ENCODE results near the gene CST5.
"Not testable (repeated sequence)": the region's sequence is repeated elsewhere in the genome, so short reads cannot be mapped to it uniquely, and the experiment has no call there.

CST5 gene

DNA sequence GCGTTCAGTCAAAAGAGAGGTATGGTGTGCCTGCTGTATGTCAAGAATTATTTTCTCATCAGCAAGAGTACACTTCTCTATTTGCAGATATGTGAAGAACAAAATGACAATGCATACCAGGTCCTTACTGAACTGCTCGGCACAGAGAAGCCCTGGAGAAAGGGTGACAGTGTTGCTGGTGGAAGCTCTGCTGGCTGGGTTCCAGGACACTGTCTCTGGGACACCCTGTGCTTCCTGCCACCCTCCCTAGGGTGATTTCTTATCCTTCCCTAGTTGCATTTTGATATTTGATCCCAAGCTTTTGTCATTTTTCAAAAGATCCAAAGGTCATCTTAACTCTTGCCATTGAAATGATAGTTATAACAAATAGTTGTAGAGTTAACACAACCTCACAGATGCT, 8.3 kb upstream of the CST5 start:
- DNase-seq = no peak

DNA sequence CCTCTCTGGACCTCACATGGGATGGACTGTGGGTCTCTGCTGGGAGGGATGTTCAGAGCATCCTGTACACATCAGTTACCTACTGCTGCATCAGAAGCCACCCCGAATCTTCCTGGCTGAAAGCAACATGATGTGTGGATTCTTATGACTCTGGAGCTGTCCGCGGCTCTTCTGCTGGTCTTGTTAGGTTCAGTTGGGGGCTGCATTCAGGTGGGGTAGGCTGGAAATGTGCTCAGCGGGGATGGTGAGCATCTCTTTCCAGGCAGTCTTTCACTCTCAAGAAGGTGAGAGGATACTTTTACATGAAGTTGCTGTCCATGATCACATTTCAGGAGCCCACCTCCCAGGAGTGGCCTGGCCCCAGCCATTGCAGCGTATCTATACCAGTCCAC, 5.2 kb upstream of the CST5 start:
- DNase-seq = no peak

DNA sequence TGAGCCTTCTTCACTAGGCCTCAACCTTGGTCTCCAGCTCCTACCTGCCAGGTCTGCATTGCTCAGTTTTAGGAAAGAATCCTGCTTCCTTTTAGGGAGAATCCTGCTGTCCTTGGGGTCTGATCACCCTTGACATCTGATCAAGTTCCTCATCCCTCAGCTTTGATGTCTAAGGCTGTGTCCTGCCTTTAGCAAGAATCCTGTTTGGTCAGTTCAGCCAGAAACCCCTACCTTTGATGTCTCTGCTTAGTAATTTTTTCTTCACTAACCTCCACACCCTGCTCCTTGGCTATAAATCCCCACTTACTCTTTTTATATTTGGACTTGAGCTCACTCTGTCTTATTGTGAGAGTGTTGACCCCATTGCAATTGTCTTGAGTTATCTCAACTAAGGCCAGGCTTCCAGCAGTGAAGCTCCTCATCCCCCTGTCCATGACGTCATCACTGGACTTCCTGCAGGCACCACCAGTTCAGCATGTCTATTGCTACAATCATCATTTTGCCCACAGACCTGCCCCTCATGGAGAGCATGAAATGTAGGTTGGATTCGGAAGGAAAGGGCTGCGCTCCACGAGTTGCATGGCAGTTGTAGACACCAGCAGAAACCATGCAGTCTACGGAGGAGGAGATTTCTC, 4.7 kb upstream of the CST5 start:
- no peak for DNase-seq

DNA sequence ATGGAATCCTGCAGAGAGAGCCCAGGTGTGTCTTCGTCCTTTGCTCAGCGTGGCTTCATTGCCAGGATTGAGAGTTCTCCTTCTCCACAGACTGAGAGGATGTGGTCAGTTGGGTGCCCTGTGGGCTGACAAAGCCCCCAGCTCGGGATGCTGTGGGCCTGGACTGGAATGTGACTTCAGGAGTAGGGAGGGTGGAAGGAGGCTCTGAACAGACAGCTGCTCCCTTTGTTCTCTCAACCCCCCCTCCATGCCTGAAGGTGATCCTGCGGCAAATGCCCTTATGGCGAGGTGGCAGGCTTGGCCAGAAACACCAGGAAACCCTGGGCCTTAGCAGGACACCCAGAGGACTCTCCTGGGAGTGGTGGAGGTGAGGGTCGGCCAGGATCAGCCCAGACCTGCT, 1.8 kb upstream of the CST5 start:
- no peak for DNase-seq

DNA sequence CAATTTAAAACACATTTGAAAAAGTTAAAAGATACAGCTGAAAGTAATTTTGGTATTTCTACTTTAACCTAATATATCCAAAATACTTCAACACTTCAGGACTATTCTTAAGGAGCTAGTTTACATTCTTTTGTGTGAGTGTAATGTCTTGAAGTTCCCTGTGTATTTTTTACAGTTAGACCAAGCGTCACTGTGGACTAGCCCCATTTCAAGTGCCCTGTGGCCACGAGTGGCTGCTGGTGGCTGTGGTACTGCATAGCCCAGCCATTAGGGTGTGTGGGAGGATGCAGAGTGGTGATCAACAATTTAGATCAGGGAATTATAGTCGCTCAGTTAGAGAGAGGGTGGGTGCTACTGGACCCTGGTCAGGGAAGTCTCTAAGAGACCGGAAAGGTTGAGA, 869 bp upstream of the CST5 start:
- DNase-seq = no peak

DNA sequence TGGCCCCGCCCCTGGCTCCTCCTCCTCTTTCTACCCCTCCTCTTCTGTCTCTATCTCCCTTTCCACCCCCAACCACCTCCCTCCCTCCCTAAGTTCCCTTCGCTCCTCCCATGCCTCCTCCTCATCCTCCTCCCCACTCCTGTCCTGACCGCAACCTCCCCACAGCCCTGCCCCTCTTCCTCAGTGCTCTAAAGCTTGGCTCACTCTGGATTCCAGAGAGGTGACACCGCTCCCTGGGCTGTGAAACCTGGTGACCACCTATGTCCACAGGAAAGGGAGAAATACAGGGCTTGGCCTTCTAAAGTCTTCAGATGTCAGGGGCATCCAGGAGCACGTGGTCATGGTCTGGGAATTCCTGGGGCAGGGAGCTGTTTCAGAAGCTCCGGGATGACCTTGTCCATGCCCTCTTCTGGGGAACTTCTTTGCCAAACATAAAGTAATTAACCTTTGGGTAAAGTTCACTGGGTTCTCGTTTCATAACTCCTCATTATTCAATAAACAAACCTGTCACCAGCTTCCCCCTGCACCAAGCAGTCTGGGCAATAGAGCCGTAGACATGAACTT, 345 bp upstream of the CST5 start:
- DNase-seq = no peak

DNA sequence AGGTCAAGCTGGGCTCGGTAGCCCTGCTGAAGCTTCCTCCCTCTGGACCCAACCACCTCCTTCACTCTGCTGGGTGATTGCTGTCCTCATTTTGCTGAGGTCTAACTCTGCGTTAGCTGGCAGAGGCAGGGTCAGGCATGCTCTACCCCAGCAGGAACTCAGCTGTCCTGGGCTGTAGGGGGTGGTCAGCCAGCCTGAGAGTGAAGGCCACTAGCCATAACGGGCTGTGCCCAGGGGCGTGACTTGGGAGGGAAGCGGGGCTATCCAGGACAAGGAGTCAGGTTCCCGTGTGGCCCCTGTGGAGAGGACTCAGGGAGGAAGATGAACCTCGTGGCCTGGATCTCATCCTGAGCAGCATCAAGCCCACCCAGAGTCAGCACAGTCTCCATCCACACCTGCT, 761 bp downstream of the CST5 start:
- DNase-seq = no peak

DNA sequence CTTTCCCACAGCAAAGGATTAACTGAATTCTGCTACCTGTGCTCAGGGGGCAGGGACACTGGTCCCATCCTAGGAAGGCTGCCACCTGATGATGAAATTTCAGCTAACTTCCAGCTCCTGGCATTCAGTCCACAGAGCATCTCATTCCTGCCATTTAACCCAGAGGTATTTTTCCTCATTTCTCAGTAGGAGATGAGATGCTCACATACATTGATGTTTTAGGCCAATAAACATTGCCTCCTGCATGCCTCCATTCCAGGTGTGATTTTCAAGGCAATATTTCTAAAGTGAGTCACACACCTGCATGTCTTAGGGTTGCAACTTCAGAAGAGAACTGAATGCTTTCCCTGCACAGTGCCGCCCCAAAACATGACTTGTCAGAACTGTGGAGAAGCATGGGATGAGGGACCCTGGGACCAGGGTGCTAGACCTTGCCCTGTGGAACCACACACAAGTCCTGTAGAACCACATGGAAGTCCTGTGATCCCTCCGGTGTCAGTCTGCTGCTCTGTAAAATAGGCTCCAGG, 1.5 kb downstream of the CST5 start:
- DNase-seq = not testable (repeated sequence)

DNA sequence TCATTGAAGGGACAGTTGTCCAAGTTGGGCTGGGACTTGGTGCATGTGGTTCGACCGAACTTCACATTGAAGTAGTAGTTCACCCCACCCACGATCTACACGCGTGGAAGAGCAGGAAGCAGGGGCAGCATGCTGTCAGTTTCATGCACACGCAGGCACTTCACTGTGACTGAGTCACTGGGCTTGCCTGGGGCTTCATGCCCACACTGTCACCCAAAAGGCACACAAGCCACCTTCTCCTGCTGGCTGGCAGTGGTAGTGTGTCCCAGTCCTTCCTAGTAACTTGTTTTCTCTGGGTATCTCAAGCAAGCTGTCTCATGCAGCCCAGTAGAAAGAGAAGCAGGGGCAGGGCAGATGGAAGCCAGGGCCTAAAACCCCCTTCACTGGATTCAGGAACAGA, 2.0 kb downstream of the CST5 start:
- DNase-seq = no peak

DNA sequence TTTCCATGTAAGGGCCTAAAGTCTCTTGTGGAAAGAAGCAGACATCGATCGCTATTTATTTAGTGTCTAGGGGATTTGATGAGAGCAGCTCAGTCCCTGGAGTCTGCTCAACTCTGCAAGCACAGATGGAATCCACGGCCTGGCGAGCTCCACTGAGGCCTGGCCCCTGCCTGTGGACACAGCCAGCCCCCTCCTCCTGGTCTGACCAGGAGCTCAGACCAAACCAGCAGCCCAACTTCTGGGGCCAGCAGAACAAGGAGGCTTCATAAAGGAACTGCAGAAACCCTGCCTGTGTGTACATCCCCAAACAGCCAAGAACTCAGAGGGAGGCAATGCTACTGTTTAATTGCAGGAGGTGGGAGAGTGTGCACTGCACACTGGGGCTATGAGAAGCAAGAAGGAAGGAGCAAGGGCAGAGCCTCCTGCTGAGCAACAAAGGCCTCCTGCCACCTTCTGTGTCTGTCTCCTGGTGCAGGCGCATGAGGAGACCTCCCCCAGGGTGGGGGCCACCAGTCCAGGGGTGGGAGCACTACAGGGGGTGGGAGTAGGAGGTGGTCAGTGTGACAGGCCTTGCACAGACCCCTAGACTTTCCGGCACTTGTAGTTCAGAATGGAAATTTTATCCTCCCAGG, 3.8 kb downstream of the CST5 start:
- DNase-seq = no peak

DNA sequence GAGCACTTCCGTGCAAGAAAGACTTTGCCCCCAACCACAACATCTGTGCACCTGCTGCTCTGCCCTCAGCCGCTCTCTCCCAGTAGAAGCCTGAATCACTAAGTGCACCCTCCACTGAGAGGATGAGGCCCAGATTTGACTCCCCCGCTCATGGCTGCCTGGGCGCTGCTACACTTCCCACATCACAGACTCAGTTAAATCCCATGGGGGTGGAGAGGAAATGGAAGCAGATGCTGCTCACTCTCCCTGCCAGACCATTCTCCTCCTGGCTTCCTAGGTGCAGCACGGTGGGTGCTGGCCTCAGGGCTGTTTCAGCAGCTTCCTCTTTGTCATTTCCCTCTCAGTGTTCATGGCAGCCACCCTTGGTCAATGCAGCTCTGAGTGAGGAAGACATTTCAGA, 4.8 kb downstream of the CST5 start:
- DNase-seq = no peak

DNA sequence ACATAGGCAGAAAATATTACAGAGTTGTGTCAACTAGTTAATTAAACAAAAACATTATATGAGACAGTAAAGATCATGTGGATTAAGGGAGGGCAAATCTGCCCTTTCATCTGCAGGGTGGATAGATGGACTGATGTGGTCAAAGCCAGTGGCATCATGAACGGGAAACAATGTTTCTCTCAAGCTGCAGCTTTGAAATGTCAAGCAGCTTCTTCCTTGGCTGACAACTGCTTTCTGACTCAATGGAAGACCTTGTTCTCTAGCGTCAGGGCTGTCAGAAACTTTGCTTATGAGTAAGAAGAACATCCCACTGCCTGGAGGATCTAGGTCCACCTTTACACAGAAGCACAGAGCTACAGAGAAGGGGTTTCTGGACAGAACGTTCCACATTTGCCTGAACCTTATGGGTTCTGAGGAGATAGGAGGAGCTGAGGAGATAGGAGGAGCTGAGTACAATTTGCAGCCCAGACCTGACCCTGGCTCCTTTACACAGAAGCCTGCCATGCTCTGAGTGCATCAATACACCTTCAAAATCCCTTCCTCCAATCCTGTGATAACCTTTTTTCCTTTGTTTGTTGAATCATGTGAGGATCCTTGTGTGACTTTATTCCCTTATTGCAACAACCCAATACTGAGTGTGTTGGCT, 6.1 kb downstream of the CST5 start:
- no peak for DNase-seq

DNA sequence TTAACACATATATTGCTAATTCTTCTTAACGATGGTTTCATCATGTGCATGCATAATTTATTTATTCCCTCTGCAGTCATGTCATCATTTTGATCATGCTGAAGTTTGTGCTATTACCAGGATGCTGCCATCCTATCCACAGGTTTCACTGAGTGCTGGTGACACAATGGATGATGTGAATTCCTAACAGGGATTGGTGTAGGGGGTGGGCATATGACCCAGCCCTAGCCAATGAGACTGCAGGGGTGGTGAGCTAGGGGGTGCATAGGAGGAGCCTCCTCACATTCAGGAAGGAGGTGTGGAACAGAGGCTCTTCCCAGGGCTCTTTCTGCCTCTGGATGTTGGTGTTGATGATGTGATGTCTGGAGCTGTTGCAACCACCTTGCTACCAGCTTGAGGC, 7.5 kb downstream of the CST5 start:
- DNase-seq = no peak

DNA sequence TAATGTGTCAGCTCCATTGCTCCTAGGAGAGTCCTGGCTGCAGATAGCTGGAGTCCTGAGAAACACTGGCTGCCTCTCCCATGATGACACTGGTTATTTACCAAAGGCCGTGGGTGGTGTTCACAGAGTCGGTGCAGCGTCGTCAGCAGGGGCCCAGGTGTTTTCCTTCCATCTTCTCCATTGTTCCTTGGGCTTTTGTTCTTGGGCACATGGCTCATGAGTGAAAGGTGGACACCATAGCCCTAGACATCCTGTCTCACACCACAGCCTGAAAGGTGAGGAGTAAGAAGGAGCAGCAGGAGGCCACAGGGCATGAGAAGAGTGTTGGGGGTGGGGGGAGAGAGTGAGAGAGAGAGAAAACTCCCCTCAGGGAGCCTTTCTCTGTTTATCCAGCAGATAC, 9.1 kb downstream of the CST5 start:
- no peak for DNase-seq

DNA sequence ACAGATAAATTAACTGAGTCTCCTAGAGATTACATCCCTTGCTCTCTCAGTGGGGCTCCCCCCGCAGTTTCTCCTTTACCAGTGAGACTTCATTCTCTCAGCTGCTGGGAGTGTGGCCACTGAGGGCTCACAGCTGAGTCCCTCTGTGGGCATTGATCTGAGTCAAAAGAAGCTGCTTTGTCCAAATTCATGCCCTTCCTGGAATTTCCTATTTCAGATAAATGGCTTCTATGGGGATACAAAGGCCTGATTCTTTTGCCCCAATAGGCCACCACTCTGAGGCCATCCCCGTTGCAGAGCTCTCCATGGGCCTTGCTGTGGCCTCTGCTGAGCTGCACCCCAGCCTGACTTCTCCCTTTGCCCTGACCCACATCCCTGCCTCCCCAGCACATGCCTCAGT, 10.0 kb downstream of the CST5 start:
- no peak for DNase-seq

DNA sequence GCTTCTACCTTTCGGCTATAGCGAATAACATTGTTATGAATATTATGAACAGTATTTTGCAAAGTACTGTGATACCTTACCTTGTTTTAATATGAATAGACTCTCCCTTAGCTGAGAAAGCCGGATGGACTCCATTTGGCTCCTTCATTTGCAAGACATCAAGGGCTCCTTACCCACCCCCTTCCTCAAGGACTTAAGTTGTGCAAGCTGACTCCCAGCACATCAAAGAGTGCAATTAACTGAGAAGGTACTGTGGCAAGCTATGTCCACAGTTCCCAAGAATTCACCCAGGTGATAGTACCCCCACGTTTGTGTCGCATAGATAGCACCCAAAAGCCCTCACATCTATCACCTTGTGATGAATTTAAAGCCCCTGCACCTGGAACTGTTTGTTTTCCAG, 11.2 kb downstream of the CST5 start:
- DNase-seq = no peak

DNA sequence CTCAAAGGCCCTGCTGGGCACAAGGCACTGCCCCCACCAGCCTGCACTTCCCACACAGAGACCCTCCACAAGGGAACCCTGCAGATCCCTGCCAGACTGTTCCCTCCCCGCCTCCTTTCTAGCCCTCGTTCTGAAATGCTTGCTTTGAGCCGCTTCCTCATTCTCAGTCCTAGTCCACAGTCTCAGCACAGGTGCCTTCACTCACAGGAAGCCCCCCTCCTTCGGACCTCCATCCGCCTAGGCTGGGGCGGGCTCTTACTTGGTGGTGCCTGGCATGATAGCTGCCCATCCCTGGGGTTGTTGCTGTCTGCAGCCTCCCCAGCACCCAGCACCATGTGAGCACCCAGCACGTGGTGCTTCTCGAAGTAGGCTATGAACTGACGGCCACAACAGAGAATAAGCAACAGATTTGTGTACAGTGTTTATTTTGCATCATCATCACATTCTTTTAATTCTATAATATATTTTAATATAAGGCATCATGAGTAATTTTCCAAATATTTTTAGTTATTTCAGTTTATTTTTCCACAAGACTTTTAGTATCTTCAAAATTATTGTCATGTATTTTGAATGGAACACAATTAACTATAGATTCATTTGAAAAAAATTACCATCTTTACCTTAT, 12.3 kb downstream of the CST5 start:
- DNase-seq = no peak

DNA sequence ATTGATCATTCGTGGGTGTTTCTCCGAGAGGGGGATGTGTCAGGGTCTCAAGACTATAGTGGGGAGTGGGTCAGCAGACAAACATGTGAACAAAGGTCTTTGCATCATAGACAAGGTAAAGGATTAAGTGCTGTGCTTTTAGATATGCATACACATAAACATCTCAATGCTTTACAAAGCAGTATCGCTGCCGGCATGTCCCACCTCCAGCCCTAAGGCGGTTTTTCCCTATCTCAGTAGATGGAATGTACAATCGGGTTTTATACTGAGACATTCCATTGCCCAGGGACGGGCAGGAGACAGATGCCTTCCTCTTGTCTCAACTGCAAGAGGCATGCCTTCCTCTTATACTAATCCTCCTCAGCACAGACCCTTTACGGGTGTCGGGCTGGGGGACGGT, 18.8 kb downstream of the CST5 start:
- not testable (repeated sequence) for DNase-seq

DNA sequence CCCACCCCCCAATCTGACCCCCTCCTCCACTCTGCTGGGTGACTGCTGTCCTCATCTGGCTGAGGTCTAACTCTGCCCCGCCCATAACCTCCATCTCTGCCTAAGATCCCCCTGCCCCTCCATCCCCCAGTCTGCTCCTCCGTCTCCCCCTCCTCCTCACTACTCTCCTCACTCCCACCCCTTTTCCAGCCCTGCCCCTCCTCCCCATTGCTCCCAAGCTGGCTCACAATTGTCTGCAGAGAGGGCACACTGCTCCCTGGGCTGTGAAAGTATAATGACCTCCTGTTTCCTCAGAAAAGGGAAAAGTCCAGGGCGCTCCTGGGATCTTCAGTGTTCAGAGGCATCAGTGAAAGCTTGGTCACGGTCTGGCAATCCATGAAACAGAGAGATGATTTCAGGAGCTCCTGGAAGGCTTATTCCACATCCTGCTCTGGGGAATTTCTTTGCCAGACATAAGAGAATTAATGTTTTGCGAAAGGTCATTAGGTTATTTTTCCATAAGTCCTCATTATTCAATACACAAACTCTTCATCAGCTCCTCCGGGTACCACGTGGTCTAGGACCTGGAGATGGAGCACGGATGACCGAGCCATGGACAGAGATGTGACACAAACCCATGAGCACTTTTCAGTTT, 21.5 kb downstream of the CST5 start:
- DNase-seq = no peak

DNA sequence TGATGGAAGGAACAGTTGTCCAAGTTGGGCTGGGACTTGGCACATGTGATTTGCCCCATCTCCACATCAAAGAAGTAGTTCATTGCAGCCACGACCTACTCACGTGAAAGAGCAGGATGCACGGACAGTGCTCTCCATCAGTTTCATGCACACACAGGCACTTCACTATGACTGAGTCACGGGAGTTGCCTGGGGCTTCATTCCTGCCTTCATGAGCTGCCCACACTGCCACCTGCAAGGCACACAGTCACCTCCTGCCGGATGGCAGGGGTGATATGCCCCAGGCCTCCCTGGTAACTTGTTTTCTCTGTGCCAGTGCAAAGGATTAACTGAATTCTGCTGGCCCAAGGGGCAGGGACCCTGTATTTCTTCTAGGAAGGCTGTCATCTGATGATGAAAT, 22.8 kb downstream of the CST5 start:
- no peak for DNase-seq

DNA sequence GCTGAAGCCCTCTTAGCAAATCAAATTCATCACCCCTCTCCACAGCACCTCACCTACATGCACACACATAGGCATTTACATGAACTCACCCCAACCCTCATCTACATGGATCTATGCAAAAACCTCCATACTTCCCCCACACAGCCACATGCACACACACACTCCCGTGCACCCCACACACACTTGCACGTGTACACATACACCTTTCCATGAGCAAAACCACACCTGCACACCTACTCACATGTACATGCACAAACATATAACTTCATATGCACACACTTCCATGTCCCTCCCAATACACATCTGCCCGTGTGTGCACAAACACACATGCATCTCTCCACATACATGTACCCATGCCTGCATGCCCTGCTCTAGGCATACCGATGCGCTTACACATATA, 23.3 kb downstream of the CST5 start:
- no peak for DNase-seq

DNA sequence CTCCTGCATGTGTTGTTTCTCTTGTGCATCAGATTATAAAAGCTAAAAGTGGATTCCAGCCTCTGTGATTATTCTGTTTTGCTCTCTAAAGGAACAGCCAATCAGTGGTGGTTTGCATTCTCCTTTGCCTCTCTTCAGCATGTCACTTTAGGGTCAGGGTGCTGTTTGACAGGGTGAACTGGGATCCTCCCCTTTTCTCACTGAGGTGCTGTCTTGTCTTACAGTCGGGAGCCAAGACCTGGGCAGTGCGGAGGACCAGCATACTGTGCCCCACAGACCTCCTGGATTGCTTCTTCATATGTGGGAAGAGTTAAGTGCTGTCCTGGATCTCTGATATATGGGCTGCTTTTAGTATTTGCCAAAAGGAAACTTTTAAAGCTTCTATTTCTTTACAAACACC, 37.9 kb downstream of the CST5 start:
- DNase-seq = no peak

DNA sequence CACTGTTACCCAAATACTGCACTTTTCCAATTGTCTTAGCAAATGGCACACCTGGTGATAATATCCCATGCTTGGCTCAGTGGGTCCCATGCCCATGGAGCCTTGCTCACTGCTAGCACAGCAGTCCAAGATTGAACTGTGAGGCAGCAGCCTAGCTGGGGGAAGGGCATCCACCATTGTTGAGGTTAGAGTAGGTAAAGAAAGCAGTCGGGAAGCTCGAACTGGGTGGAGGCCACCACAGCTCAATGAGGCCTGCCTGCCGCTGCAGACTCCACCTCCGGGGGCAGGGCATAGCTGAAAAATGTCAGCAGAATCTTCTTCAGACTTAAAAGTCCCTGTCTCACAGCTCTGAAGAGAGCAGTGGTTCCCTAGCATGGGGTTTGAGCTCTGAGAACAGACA, 43.8 kb downstream of the CST5 start:
- DNase-seq = no peak

Data from RPMI8226 (cell line).